Measurements from ENCODE around the gene AAGAB. TPM values are rescaled to one million over a fixed set of nuclear protein-coding genes. Genes with fewer than 3 reads are reported as not detected.

AAGAB gene
- total RNA-seq, 4 donors from 2014 or later = 19.1 to 36.5 (median 27.6) TPM

DNA sequence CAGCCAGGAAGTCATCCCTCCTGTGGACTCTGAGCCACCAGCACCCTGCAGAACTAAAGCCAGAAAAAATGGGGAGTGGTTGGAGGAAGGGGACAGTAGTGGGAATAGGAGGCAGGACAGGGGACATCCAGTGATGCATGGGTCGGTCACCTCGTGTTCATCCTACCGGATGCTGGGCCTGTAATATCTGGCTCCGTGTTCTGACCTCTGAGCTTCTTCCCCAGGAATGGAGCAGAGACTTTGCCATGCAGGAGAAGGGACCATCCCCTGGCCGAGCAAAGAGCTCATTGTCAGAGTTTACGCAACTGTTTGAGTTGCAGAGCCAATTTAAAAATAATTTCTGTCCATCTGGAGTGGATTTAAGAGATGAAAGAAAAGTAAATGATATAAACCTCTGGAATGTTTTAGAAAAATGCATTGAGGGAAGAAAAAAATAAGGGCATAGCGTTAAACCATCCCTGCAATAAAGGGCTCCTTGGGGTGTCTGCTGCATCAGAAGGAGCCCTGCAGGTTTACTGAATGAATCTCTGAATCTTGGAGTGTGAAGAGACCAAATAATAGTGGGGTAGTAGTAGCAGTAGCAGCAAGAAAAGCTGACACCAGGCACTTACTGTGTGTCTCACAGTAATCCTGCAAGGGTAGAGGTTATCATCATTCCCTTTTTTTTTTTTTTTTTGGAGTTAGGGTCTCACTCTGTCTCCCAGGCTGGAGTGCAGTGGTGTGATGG is 70.9 kb downstream of the AAGAB start:
- peak overlapping the region in 2 of 4 donors; percentile 66 to 83 for H3K27ac ChIP-seq
- ATAC-seq = peak; percentile 61
- TF ChIP-seq, protein P1, sequence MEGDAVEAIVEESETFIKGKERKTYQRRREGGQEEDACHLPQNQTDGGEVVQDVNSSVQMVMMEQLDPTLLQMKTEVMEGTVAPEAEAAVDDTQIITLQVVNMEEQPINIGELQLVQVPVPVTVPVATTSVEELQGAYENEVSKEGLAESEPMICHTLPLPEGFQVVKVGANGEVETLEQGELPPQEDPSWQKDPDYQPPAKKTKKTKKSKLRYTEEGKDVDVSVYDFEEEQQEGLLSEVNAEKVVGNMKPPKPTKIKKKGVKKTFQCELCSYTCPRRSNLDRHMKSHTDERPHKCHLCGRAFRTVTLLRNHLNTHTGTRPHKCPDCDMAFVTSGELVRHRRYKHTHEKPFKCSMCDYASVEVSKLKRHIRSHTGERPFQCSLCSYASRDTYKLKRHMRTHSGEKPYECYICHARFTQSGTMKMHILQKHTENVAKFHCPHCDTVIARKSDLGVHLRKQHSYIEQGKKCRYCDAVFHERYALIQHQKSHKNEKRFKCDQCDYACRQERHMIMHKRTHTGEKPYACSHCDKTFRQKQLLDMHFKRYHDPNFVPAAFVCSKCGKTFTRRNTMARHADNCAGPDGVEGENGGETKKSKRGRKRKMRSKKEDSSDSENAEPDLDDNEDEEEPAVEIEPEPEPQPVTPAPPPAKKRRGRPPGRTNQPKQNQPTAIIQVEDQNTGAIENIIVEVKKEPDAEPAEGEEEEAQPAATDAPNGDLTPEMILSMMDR (IDR thresholded peaks at IDR 0.05) = no peak
- TF ChIP-seq POLR2A (IDR thresholded peaks at IDR 0.05) = no peak
- TF ChIP-seq POLR2AphosphoS5 (IDR thresholded peaks at IDR 0.05) = peak; percentile 6
- no peak for TF ChIP-seq EP300 (IDR thresholded peaks at IDR 0.05)

DNA sequence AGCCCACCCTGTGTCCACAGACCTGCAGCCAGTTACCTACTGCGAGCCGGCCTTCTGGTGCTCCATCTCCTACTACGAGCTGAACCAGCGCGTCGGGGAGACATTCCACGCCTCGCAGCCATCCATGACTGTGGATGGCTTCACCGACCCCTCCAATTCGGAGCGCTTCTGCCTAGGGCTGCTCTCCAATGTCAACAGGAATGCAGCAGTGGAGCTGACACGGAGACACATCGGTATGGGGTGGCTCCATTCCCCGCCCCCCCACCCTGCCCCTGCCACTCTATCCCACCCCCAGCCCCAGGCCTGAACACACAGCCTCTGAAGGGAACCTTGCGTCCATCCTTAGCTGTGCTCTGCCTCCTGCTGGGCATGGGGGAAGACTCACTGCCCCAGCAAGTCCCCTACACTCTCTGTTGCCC is 73.2 kb downstream of the AAGAB start:
- H3K27me3 ChIP-seq = no peaks in the 10 kb centered on the region
- peak overlapping the region in 1 of 4 donors; percentile 10 for H3K27ac ChIP-seq
- WGBS, 2 donors (ENCODE audit: low coverage in 1 of 2) = 98% methylated on average over 6 of the region's 15 CpGs; no CpG with 5 or more reads in 1 of the 2 donors
- H3K36me3 ChIP-seq = peaks cover 0 to 37% of the 10 kb centered on the region in 2 donors
- no peak for ATAC-seq
- peaks cover 6 to 63% (median 38%) of the 10 kb centered on the region in 3 donors for H3K4me1 ChIP-seq
- no peak overlapping the region for H3K4me3 ChIP-seq
- TF ChIP-seq POLR2A (IDR thresholded peaks at IDR 0.05) (no peak), POLR2AphosphoS5 (IDR thresholded peaks at IDR 0.05) (no peak), EP300 (IDR thresholded peaks at IDR 0.05) (no peak)
- TF ChIP-seq, protein P1 (IDR thresholded peaks at IDR 0.05) = no peak
- H3K9me3 ChIP-seq = no peaks in the 10 kb centered on the region

More for the DNA sequence above, 70.9 kb downstream of the AAGAB start:
- Histone ChIP-seq H3K4me1 (peaks cover 10 to 63% (median 37%) of the 10 kb centered on the region in 3 donors), H3K4me3 (no peak overlapping the region), H3K9me3 (no peaks in the 10 kb centered on the region), H3K27me3 (no peaks in the 10 kb centered on the region), H3K36me3 (peaks cover 0 to 52% of the 10 kb centered on the region in 2 donors)
- 68 to 76% methylated on average over 2 to 3 of the region's 7 CpGs for WGBS, 2 donors (ENCODE audit: low coverage in 1 of 2)

DNA sequence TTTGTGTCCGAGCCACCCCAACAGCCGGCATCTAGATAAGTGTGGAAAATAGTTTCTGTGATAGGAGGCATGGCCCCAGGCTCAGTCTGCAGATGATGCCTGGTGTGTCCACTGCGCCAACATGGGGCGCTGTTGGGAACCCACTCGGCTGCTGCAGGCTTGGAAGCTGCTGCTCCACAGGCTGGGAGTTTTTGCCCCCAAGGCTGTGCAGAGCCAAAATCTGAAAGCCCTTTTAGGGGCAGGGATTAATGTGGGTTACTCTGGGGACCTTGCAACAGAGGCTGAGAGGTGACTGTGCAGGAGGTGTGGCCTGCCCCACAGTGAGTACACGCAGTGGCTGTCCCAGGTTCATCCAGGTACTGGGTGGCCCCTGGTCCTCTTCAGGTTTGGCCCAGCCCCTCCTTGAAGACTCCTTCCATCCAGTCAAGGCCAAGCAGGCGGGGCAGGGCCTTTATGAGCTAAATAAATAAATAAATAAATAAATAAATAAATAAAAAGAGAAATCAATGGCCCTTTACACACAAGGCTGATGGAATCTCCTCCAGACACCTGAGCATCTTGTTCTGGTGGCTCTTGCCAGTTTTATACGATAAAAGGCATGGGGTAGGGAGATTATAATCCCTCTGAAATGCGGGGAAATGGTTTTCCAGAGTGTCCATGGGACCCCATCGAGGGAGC is 73.8 kb downstream of the AAGAB start:
- WGBS, 2 donors (ENCODE audit: low coverage in 1 of 2) = 93 to 100% methylated on average over 2 to 5 of the region's 10 CpGs
- TF ChIP-seq POLR2AphosphoS5 (IDR thresholded peaks at IDR 0.05) (no peak), POLR2A (IDR thresholded peaks at IDR 0.05) (no peak), EP300 (IDR thresholded peaks at IDR 0.05) (no peak)
- TF ChIP-seq, protein P1 (IDR thresholded peaks at IDR 0.05) = no peak
- H3K4me1 ChIP-seq = peaks cover under 1 to 63% (median 38%) of the 10 kb centered on the region in 3 donors

DNA sequence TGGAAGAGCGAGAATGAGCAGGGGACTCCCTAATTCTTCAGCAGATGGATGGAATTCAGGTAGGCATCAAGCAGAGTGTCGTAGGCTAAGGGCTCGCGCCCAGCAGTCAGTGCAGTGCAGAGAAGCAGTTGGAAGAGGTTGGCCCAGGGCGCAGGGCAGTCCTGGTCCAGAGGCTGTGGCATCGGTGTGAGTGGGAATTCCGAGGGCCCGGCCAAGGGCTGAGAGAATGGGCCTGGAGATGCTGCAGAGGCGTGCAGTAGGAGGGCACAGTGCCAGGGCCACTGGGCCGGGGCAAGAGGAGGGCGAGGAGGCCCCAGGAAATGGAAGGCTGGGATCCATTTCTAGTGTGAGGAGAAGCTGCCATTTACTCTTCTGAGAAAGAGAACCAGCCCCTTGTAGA is 74.4 kb downstream of the AAGAB start:
- TF ChIP-seq POLR2A (IDR thresholded peaks at IDR 0.05) (no peak), POLR2AphosphoS5 (IDR thresholded peaks at IDR 0.05) (no peak), EP300 (IDR thresholded peaks at IDR 0.05) (no peak)
- TF ChIP-seq, protein P1 (IDR thresholded peaks at IDR 0.05) = no peak
- H3K27me3 ChIP-seq = no peaks in the 10 kb centered on the region
- H3K9me3 ChIP-seq = no peaks in the 10 kb centered on the region
- H3K27ac ChIP-seq = peak overlapping the region in 1 of 4 donors; percentile 84
- peaks cover 0 to 35% of the 10 kb centered on the region in 2 donors for H3K36me3 ChIP-seq
- ATAC-seq = no peak
- WGBS, 2 donors (ENCODE audit: low coverage in 1 of 2) = 90 to 100% methylated on average over 1 to 9 of the region's 11 CpGs
- no peak overlapping the region for H3K4me3 ChIP-seq
- H3K4me1 ChIP-seq = peaks cover 0 to 63% (median 37%) of the 10 kb centered on the region in 3 donors

More for the DNA sequence above, 73.8 kb downstream of the AAGAB start:
- H3K9me3 ChIP-seq = no peaks in the 10 kb centered on the region
- no peaks in the 10 kb centered on the region for H3K27me3 ChIP-seq
- no peak overlapping the region for H3K4me3 ChIP-seq
- peak overlapping the region in 1 of 4 donors; percentile 84 for H3K27ac ChIP-seq
- peaks cover 0 to 37% of the 10 kb centered on the region in 2 donors for H3K36me3 ChIP-seq
- no peak for ATAC-seq

Measured in gastroesophageal sphincter (tissue), 4 donors.